GM11168 (cell line): ENCODE results near the gene GDPGP1.
"Not testable (repeated sequence)": the region's sequence is repeated elsewhere in the genome, so short reads cannot be mapped to it uniquely, and the experiment has no call there.

Experiments
- in situ Hi-C: fragments of 300-500 bp; cut with MboI; formaldehyde crosslinking; loops from one replicate; pipeline ENCODE4 v1.12.0; 2022; ENCODE audit warnings: low sequenced_read_pairs; ENCODE audit not compliant: unreplicated experiment

Gene GDPGP1

GRCh38 chr15:90234096-90234988, at the start of gene GDPGP1:
TSS of gene GDPGP1 (plus strand) at chr15:90234209. CDS start at chr15:90240909, 6,700 bp downstream.
- in situ Hi-C loops: no loop called here

- in situ Hi-C loops: no loop called here
Observed at GRCh38 chr15:90184786-90185704, 49.0 kb upstream of the GDPGP1 start.

- in situ Hi-C loops: no loop called here
Observed at GRCh38 chr15:90187257-90187868, 46.6 kb upstream of the GDPGP1 start.

GRCh38 chr15:90188065-90188464, 45.9 kb upstream of the GDPGP1 start:
- in situ Hi-C loops: not testable (repeated sequence)

GRCh38 chr15:90188914-90189748, 44.9 kb upstream of the GDPGP1 start:
- in situ Hi-C loops: no loop called here

GRCh38 chr15:90189781-90190467, 44.1 kb upstream of the GDPGP1 start:
- in situ Hi-C loops: no loop called here

GRCh38 chr15:90190606-90191343, 43.2 kb upstream of the GDPGP1 start:
- in situ Hi-C loops: no loop called here

- in situ Hi-C loops: no loop called here
Observed at GRCh38 chr15:90191344-90191687, 42.7 kb upstream of the GDPGP1 start.

GRCh38 chr15:90191794-90192509, 42.1 kb upstream of the GDPGP1 start:
- in situ Hi-C loops: no loop called here

GRCh38 chr15:90192961-90193786, 40.8 kb upstream of the GDPGP1 start:
- in situ Hi-C loops: no loop called here

GRCh38 chr15:90194655-90195054, 39.4 kb upstream of the GDPGP1 start:
- in situ Hi-C loops: no loop called here

GRCh38 chr15:90200534-90201129, 33.4 kb upstream of the GDPGP1 start:
- in situ Hi-C loops: no loop called here

- in situ Hi-C loops: no loop called here
Observed at GRCh38 chr15:90201130-90201943, 32.7 kb upstream of the GDPGP1 start, which contains the start of gene SEMA4B. TSS of gene SEMA4B (plus strand) at chr15:90201330. CDS start at chr15:90201579, 249 bp downstream.

GRCh38 chr15:90201944-90202375, 32.0 kb upstream of the GDPGP1 start:
- in situ Hi-C loops: no loop called here

- in situ Hi-C loops: no loop called here
Observed at GRCh38 chr15:90202929-90203328, 31.1 kb upstream of the GDPGP1 start.

GRCh38 chr15:90203473-90203872, 30.5 kb upstream of the GDPGP1 start:
- in situ Hi-C loops: no loop called here
